Peyer's patch (tissue), 4 donors: Measurements from ENCODE around the gene ARMH4.

Experiments
- CTCF ChIP-seq, 6 experiments: fragments of 450-650 bp in 4 of 6; fragments of 200-600 bp in 2 of 6; sonication (generic) in 1 of 6; IDR thresholded peaks; one replicate each; pipeline ENCODE4 v1.5.1; 2017 to 2019; ENCODE audit warnings: antibody characterized with exemption in 6 of 6, mild to moderate bottlenecking in 3 of 6, moderate library complexity in 1 of 6
- POLR2A ChIP-seq, 2 donors: fragments of 450-650 bp; IDR thresholded peaks; one replicate each; pipeline ENCODE4 v1.5.1; 2017; ENCODE audit warnings: antibody characterized with exemption in 2 of 2, mild to moderate bottlenecking in 2 of 2, moderate library complexity in 2 of 2

- TF ChIP-seq CTCF (IDR thresholded peaks at IDR 0.05) = no peak
- TF ChIP-seq POLR2A (IDR thresholded peaks at IDR 0.05) = no peak
Measured at GRCh38 chr14:57970594-57970993, 181.4 kb downstream of the ARMH4 start.
